Islet precursor cell (in vitro differentiated cells): ENCODE measurements around the gene SLC26A4.
"Not testable (repeated sequence)": the region's sequence is repeated elsewhere in the genome, so short reads cannot be mapped to it uniquely, and the experiment has no call there.

Source experiments
- DNase-seq: peaks from one replicate; pipeline ENCODE4 v3.0.0-alpha.2; 2018

Gene SLC26A4

DNA sequence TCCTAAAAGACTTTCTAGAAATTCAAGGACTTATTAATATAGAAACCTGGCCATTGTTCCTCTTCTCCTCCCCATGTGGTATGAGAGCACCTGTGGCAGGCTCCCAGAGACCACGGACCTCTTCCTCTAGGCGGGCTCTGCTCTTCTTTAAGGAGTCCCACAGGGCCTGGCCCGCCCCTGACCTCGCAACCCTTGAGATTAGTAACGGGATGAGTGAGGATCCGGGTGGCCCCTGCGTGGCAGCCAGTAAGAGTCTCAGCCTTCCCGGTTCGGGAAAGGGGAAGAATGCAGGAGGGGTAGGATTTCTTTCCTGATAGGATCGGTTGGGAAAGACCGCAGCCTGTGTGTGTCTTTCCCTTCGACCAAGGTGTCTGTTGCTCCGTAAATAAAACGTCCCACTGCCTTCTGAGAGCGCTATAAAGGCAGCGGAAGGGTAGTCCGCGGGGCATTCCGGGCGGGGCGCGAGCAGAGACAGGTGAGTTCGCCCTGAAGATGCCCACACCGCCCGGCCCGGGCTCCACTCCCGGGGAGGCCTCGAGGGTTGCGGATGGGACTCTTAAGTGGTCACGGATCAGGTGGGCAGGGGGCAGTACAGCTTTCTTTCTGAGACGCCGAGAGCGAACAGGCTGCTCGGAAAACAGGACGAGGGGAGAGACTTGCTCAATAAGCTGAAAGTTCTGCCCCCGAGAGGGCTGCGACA lies at the start of gene SLC26A4:
Gene SLC26A4, plus strand, starts transcription at position 448 of the 700 bp plus-strand sequence. CDS start 814 bp downstream, outside the sequence.
- DNase-seq = peak; percentile 69

DNA sequence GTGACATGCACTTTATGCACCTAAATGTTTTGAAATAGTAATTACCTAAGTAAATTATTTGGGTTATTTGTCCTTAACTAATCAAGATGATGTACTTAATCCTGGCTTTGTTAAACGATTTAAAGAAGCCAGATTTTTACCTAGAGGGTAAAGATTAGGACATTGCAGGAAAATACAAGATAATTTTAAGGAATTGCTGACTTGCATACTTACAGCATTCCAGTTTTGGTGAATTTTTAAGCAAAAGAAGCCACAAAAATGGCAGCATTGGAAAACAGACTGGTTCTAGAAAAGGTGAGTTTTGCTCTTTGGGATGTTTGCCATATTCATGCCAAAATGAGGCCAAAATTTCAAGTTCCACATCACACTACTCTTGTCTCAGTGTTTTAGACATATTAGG lies 47.2 kb upstream of the SLC26A4 start:
- no peak for DNase-seq

DNA sequence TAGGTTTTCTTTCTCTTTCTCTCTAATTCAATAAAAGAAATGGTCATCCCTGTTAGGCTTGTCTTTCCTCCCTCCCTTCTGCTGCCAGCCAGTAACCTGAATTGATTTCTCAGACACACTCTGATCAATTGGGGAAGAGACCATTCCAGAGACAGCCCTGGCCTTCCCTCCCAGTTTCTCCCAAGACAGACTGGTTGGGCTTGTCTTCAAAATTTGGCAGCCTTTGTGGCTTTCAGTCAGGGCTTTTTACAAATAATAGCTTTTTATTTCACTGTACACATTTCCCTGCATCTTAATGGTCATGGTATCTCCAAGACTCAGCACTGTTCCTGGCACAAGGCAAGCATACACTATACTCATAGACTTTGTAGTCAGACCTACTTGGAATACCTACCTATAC lies 46.7 kb upstream of the SLC26A4 start:
- DNase-seq = no peak

GRCh38 chr7:107614425-107614824 lies 46.2 kb upstream of the SLC26A4 start:
- no peak for DNase-seq

- no peak for DNase-seq
Measured at GRCh38 chr7:107615910-107616680, 44.5 kb upstream of the SLC26A4 start.

DNA sequence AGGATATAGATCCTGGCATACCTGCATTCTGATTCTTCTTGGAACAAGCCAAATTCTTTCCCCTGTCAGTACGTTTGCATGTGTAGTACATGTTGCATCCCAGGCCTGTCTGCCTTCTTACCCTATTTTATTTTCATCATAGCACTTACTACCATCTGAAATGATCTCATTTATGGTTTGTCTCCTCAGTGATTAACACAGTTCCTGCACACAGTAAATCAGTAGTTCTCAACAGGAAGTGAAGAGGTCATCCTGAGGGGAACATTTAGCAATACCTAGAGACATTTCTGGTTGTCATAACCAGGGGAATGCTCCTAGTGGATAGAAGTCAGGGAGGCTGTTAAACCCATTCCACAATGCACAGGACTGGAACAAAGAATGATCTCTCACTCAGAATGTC lies 38.2 kb upstream of the SLC26A4 start:
- DNase-seq = no peak

- no peak for DNase-seq
Measured at GRCh38 chr7:107622894-107623293, 37.7 kb upstream of the SLC26A4 start.

- DNase-seq = no peak
Measured at GRCh38 chr7:107627002-107627401, 33.6 kb upstream of the SLC26A4 start.

- no peak for DNase-seq
Measured at GRCh38 chr7:107628461-107629064, 32.1 kb upstream of the SLC26A4 start.

GRCh38 chr7:107630342-107630741 lies 30.3 kb upstream of the SLC26A4 start:
- no peak for DNase-seq

GRCh38 chr7:107631588-107632491 lies 28.8 kb upstream of the SLC26A4 start:
- DNase-seq = no peak

DNA sequence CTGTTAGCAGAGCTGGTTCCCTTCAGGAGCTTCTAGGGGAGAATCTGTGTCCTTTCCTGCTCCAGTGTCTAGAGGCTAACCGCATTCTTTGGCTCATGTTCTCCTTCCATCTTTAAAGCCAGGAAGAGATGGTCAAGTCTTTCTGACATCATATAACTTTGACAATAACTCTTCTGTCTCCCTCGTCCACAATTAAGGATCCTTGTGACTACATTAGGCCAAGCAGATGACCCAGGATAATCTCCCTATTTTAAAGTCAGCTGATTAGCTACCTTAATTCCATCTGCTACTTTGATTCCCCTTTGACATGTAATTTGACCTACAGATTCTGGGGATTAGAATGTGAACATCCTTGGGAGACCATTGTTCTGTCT lies 28.1 kb upstream of the SLC26A4 start:
- DNase-seq = no peak

- DNase-seq = no peak
Measured at GRCh38 chr7:107638594-107638993, 22.0 kb upstream of the SLC26A4 start.

GRCh38 chr7:107639070-107639469 lies 21.6 kb upstream of the SLC26A4 start:
- not testable (repeated sequence) for DNase-seq

DNA sequence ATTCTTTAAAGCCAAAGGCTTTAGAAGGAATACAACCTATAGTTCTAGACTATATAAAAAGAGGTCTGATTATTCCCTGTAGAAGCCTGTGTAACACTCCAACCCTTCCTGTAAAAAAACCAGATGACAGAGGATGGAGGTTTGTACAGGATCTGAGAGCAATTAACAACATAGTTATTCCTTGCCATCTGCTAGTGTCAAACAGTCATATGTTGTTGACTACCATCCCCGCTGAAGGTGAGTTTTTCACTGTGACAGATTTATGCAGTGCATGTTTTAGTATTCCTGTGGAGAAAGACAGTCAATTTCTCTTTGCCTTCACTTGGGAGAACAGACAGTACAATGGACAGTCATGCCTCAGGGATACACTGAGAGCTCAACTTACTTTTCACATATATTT lies 19.0 kb upstream of the SLC26A4 start:
- DNase-seq = no peak

DNA sequence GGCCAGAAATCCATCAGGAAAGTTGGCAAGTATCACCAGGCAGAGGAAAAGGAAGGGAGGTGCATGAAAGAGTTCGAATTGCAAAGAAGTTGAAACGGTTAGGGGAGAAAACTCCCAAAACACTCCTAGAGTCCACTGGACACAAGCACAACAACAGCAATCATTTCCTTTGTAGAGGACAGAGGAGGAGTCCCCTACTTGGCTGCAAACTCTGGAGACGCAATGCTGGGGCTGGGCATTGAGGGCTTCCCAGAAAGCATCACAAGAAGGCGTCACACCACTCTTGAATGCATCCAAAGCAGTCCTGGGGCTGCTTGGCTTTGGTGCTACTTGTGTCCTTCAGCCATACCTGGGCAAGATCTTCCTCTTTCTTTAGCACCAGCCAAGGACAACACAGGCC lies 18.1 kb upstream of the SLC26A4 start:
- DNase-seq = no peak

GRCh38 chr7:107643407-107643806 lies 17.2 kb upstream of the SLC26A4 start:
- no peak for DNase-seq

GRCh38 chr7:107643938-107644308 lies 16.7 kb upstream of the SLC26A4 start:
- DNase-seq = no peak

GRCh38 chr7:107644309-107644974 lies 16.2 kb upstream of the SLC26A4 start:
- no peak for DNase-seq

- no peak for DNase-seq
Measured at GRCh38 chr7:107652642-107653041, 8.0 kb upstream of the SLC26A4 start.

DNA sequence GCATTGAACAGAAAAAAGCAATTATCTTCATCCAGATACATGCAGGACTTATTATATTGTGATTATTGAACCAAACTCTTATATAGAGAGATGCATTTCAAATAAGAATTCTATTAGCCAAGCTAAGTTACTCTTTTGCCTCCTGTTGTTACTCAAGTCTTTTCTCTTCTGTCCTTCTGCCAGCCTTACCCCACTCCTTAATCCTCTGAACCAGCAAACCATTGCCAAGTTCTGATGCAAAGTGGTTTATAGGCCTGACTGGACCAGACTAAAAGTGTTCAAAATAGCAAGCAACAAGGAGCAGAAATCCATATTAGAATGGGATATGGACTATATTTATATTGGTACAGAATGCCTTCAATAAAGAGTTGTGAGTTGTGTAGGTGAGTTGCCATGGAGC lies 2.2 kb upstream of the SLC26A4 start:
- no peak for DNase-seq

DNA sequence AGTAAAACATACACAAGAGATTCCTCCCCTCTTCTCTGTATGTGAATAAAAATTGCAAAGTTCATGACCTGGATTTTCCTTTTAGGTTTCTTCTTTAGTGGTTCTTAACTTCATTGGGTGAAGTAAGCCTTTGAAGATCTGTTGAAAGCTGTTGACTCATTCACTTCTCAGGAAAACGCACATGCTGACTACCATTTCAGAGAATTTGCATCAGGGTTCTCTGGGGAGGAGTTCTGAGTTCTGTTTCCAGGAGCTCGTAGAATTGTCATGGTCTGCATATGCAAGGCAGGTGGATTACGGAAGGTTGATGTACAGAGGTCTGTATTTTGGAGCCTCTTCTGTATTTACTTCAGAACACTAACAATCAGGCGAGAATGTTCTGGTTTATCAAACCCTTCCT lies 962 bp upstream of the SLC26A4 start:
- DNase-seq = peak; percentile 77
